HL-60 (cell line): ENCODE measurements around the gene RAPGEF2.

Source experiments
- POLR2AphosphoS5 ChIP-seq: IDR thresholded peaks from 2 replicates; pipeline ENCODE4 v1.6.1; 2012; ENCODE audit warnings: low read depth
- TF ChIP-seq, protein P1 (sequence below): IDR thresholded peaks from one replicate; pipeline ENCODE4 v1.5.1; 2011; ENCODE audit warnings: low read length, control low read depth, inconsistent platforms; ENCODE audit not compliant: insufficient read depth

- no peak for TF ChIP-seq POLR2AphosphoS5
- TF ChIP-seq, protein P1, sequence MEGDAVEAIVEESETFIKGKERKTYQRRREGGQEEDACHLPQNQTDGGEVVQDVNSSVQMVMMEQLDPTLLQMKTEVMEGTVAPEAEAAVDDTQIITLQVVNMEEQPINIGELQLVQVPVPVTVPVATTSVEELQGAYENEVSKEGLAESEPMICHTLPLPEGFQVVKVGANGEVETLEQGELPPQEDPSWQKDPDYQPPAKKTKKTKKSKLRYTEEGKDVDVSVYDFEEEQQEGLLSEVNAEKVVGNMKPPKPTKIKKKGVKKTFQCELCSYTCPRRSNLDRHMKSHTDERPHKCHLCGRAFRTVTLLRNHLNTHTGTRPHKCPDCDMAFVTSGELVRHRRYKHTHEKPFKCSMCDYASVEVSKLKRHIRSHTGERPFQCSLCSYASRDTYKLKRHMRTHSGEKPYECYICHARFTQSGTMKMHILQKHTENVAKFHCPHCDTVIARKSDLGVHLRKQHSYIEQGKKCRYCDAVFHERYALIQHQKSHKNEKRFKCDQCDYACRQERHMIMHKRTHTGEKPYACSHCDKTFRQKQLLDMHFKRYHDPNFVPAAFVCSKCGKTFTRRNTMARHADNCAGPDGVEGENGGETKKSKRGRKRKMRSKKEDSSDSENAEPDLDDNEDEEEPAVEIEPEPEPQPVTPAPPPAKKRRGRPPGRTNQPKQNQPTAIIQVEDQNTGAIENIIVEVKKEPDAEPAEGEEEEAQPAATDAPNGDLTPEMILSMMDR, result no peak
These were observed 283.7 kb downstream of the RAPGEF2 start for GRCh38 chr4:159386620-159387019.
